BJ (cell line): Measurements from ENCODE around the gene AP2B1. TPM values are rescaled to one million over a fixed set of nuclear protein-coding genes. Genes with fewer than 3 reads are reported as not detected.

Experiments
- CTCF ChIA-PET: fragments of 350-600 bp; formaldehyde crosslinking; extraction: SDS; loops from one replicate; lab custom pipeline; 2021; ENCODE audit warnings: antibody characterized with exemption, inconsistent platforms; lab: Yijun Ruan, JAX
- POLR2A ChIA-PET: fragments of 300-600 bp; sonication (Branson Sonifier 250); formaldehyde crosslinking; extraction: SDS; loops from one replicate; lab custom pipeline; 2021; ENCODE audit warnings: antibody characterized with exemption; lab: Charles Lee
- DNase-seq: peaks from one replicate; pipeline ENCODE4 v3.0.0-alpha.2; 2011; ENCODE audit warnings: low read depth
- H3K27me3 ChIP-seq: 2 replicates; pipeline ENCODE4 v1.6.0; 2011; ENCODE audit warnings: low read length; ENCODE audit not compliant: control insufficient read depth, insufficient read depth
- H3K36me3 ChIP-seq: 2 replicates; pipeline ENCODE4 v1.5.1; 2011; ENCODE audit warnings: low read length; ENCODE audit not compliant: control insufficient read depth, insufficient read depth
- H3K4me3 ChIP-seq: 2 replicates; pipeline ENCODE4 v1.5.1; 2011; ENCODE audit warnings: low read depth, mild to moderate bottlenecking, control low read depth, low read length
- CTCF ChIP-seq: IDR thresholded peaks from 2 replicates; pipeline ENCODE4 v1.5.1; 2011; ENCODE audit warnings: low read depth, mild to moderate bottlenecking, control low read depth, inconsistent platforms, low read length, moderate library complexity; ENCODE audit not compliant: insufficient read depth
- polyA plus RNA-seq: library from polyadenylated mRNA; depleted of rRNA; stranded (reverse); fragments of >200 nt; gene quantifications from 2 replicates; pipeline ENCODE4 v1.2.3, GENCODE V29; 2011

Gene AP2B1
- polyA plus RNA-seq, 1 experiment: 122 TPM

- Histone ChIP-seq H3K4me3 (no peak overlapping the region), H3K27me3 (peaks cover 27% of the 10 kb centered on the region), H3K36me3 (no peaks in the 10 kb centered on the region)
- POLR2A ChIA-PET: no interaction called here
- no peak for TF ChIP-seq CTCF
- CTCF ChIA-PET: interaction anchor here (12.1 kb wide), 1 partner anchor 130 kb away, joined by 268 read pairs; no protein-coding TSS in a partner anchor
- DNase-seq: no peak
Observed at GRCh38 chr17:35742896-35743477, 155.9 kb downstream of the AP2B1 start.

GRCh38 chr17:35743626-35744328 lies 156.7 kb downstream of the AP2B1 start:
- Histone ChIP-seq H3K36me3 (no peaks in the 10 kb centered on the region), H3K4me3 (no peak overlapping the region), H3K27me3 (peaks cover 24% of the 10 kb centered on the region)
- ChIA-PET CTCF (interaction anchor here (1.0 to 12.1 kb wide), 5 partner anchors 56 to 165 kb away, joined by 3 to 268 read pairs (median 3); partner anchors contain the start of genes PEX12 and TAF15), POLR2A (no interaction called here)
- no peak for TF ChIP-seq CTCF
- DNase-seq: no peak

- ChIA-PET CTCF (interaction anchor here (0.6 to 12.1 kb wide), 6 partner anchors 57 to 166 kb away, joined by 3 to 268 read pairs (median 3); partner anchors contain the start of genes PEX12 and TAF15), POLR2A (no interaction called here)
- Histone ChIP-seq H3K4me3 (no peak overlapping the region), H3K27me3 (peaks cover 31% of the 10 kb centered on the region), H3K36me3 (no peaks in the 10 kb centered on the region)
- TF ChIP-seq CTCF: no peak
- DNase-seq: no peak
Observed at GRCh38 chr17:35744830-35745229, 157.7 kb downstream of the AP2B1 start.

- POLR2A ChIA-PET: no interaction called here
- Histone ChIP-seq H3K36me3 (no peaks in the 10 kb centered on the region), H3K27me3 (peaks cover 28% of the 10 kb centered on the region), H3K4me3 (no peak overlapping the region)
- DNase-seq: no peak
- TF ChIP-seq CTCF: no peak
- CTCF ChIA-PET: interaction anchor here (1.5 to 12.1 kb wide), 4 partner anchors 14 to 138 kb away, joined by 3 to 268 read pairs (median 16); partner anchors contain the start of genes RASL10B and TAF15
Observed at GRCh38 chr17:35745246-35745645, 158.1 kb downstream of the AP2B1 start.

DNA sequence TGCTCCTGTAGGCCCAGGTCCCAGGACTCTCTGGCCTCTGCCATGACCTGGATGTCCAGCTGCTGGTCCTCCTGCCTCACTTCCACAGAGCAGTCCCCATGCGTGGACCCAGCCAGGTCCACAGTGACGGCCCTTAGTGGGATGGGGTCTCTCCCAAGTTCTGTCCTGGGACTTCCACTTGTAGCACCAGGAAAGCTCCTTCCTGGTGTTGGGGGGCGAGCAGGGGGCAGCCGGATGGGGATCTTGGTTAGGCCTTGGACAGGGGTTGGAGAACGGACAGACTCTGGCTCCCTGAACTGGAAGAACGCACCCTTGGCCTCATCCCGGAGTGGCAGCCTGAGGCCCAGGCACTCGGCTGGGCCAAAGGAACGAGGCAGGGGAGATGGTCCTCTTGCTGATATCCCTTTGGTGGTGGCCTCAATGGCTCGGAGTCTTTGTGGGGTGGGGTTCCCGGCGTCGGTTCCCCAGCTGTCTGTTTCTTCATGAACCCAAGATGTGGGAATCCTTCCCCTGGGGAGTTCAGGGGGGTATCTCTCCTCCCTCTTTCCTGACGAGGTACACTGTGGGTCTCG lies 158.7 kb downstream of the AP2B1 start:
- H3K4me3 ChIP-seq: no peak overlapping the region
- H3K27me3 ChIP-seq: peaks cover 22% of the 10 kb centered on the region
- H3K36me3 ChIP-seq: no peaks in the 10 kb centered on the region
- ChIA-PET POLR2A (no interaction called here), CTCF (interaction anchor here (0.7 to 12.1 kb wide), 6 partner anchors 15 to 190 kb away, joined by 3 to 268 read pairs (median 9); partner anchors contain the start of gene RASL10B)
- TF ChIP-seq CTCF: no peak
- no peak for DNase-seq
